Ecto neural progenitor cell (in vitro differentiated cells): ENCODE results near the gene WNT11.

Experiments used
- DNase-seq: peaks from one replicate; pipeline ENCODE4 v3.0.0-alpha.2; 2018; ENCODE audit warnings: low spot score

The WNT11 gene

GRCh38 chr11:76153571-76153923 is 52.8 kb downstream of the WNT11 start:
- peak; percentile 48 for DNase-seq

- DNase-seq = peak; percentile 48
These were observed 53.3 kb downstream of the WNT11 start for GRCh38 chr11:76152741-76153570.

- peak; percentile 90 for DNase-seq
These were observed 54.1 kb downstream of the WNT11 start for GRCh38 chr11:76152086-76152681.

DNA sequence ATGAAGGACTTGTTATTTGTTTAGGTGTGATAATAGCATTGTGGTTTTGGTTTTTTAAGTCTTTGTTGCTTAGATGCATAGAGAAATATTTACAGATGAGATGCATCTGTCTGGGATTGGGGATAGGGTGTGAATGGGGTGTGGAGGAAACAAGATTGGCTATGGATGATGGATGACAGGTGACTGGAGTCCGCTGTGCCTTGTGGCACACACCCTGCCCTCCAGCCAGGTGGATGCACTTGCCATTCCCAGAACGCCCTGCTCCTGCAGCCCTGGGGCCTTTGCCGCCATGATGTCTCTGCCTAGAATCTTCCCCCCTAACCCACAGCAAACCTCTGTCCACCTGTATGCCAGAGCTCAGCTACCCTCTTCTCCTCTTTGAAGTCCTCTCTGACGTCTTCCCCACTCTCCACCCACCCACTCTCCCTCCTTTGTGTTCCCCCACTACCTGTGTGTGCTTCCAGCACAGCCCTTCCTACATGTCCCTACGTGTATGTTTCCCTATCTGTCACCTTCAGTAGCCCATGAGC is 54.7 kb downstream of the WNT11 start:
- no peak for DNase-seq

- no peak for DNase-seq
These were observed 56.2 kb downstream of the WNT11 start for GRCh38 chr11:76150141-76150540.

DNA sequence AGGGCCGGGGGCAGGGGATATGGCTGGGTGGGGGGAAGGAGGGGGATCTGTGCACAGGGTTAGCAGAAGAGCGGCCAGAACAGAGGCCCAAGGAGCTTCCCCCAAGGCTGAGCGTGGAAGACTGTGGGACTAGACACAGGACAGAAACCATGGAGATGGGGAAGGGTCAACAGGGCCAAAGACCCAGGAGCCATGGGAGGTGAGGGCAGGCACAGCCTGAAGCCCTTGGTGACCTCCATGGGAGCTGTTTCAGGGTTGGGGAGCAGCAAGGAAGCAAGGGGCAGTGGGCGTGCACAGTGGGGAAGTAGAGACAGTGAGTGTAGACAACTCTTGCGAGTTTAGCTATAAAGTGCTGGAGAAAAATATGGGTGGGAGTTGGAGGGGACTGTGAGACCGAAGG is 56.6 kb downstream of the WNT11 start:
- no peak for DNase-seq

DNA sequence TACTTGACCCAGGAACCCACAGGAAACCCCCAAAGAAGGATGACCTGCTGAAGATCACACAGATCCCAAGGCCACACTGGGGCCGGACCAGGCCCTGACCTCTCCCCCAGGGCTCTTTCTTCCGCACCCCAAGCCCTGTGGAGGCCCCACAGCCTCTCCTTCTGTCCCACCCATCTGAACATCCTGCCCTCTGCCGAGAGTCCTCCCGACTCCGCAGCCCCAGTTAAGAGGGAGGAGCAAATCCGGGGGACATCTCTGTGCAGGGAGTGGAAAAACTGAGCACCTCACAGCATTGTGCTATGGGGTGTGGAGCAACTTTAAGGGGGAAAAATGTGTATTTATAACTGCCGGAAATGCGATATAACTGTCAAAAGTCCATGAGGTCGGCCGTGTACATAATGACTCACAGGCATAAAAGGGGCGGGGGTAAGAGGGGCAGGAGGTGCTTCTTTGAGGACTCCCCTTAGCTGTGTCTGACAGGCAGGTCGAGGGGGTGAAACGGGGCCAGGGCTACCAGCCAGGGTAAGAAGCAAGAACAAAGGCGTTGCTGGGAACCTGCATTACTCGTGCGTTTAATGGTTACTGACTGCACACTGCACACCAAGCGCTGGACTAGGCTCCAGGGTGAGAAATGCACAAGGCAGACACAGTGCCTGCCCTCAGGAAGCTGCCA is 57.2 kb downstream of the WNT11 start:
- no peak for DNase-seq

GRCh38 chr11:76148231-76148630 is 58.1 kb downstream of the WNT11 start:
- DNase-seq = no peak

DNA sequence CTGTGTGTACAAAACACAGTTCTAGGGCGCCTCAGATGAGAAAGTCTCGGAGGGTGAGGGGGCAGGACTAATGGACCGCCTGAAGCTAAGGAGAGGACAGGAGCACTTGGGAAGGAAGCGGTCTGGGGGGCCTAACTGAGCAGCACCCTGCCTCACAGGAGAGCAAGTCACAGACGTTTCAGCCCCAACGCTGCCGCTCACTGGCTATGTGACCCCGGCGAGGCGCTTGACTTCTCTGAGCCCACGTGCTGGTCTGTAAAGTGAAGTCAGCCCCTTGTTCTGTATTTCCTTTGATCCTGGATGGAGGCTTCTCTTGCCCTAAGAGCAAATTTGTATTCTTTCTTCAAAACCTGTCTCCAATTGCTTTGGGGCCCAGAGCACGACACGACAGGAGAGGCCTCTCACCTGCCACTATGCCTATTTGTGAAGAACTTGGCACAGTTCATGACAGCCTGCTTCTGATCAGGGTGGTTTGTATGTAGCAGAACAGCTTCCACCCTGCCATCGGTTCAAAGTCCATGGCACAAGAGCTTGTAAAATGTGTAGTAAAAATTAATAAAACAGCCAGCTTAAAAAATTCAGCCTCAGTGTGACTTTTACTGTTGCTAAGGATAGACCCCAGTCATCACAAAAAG is 59.1 kb downstream of the WNT11 start:
- DNase-seq = no peak

DNA sequence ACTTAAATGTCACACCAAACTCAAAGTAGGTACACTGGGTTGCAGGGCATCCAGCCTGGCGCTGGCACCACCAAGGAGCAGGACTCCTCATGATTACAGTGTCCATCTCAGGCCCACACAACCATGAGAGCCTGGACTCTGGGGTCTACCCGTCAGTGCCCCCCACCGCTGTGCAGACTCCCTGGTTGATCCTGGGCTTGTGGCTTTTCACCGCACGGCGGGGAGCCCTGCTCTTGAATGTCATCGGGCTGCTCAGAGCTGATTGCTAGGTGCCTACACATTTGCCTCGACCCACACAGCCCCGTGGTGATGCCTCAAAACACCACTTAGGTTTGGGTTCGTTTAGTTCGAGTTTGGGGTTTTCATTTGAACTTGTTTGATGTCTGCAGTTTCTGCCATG is 63.0 kb downstream of the WNT11 start:
- DNase-seq = no peak

DNA sequence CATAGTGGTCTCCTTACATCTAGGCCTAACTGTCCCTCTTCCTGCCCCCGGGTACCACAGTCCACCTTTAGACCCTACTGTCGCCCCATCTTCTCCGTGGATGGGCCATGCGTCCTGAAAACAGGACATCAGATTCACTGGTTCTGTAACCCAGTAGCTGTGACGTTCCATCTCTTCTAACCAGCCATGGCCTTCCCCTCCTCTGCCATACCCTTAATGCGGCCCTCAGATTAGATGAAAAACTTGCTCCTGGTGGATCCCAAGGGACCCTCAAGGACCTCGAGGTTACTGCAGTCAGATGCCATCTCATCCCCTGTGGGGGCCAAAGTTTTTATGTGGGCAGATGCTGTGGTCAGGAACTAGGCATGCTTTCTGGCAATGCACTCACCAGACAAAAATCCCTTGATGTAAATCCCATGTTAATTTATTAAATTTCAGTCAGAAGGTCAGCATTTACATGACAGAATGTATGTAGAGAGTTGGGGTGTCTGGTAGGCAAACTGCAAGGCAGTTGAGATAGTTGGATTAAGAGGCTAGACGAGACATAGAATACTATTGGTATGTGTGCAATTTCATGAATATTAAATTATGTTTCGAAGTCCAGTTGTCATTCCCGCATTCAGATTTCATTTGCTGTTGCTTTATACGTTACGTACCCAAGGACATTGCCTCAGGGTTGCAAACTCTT is 64.3 kb downstream of the WNT11 start:
- DNase-seq = no peak

DNA sequence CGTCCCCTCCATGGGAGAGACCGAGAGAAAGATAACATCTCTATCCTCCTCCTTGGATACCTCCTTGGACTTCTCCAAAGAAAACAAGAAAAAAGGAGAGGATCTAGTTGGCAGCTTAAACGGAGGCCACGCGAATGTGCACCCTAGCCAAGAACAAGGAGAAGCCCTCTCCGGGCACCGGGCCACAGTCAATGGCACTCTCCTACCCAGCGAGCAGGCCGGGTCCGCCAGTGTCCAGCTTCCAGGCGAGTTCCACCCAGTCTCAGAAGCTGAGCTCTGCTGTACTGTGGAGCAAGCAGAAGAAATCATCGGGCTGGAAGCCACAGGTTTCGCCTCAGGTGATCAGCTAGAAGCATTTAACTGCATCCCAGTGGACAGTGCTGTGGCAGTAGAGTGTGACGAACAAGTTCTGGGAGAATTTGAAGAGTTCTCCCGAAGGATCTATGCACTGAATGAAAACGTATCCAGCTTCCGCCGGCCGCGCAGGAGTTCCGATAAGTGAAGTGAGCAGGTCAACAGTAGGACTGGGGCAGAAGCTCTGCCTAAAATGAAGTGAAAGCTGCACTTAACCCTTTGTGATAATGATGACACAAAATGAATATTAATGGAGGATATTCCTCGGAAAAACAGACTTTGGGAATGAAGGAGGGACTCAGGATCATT is 65.3 kb downstream of the WNT11 start:
- no peak for DNase-seq

- DNase-seq = no peak
These were observed 67.0 kb downstream of the WNT11 start for GRCh38 chr11:76139314-76139713.
